AG04449 (cell line): ENCODE results near the gene DNAJB13.

Experiments used
- CTCF ChIA-PET: fragments of 350-600 bp; formaldehyde crosslinking; extraction: SDS; loops from one replicate; lab custom pipeline; 2021; ENCODE audit warnings: antibody characterized with exemption; lab: Yijun Ruan, JAX
- POLR2A ChIA-PET: fragments of 400-600, 350-600 bp; formaldehyde crosslinking; extraction: SDS; loops from one replicate; lab custom pipeline; 2020; ENCODE audit warnings: antibody characterized with exemption, inconsistent platforms; lab: Yijun Ruan, JAX
- DNase-seq: peaks from one replicate; pipeline ENCODE4 v3.0.0-alpha.2; 2010; ENCODE audit warnings: low read depth, low spot score
- H3K4me3 ChIP-seq: 2 replicates; pipeline ENCODE4 v1.5.1; 2011; ENCODE audit warnings: low read depth, mild to moderate bottlenecking, control low read depth, low read length
- TF ChIP-seq, protein P1 (sequence below): IDR thresholded peaks from one replicate; pipeline ENCODE4 v1.5.1; 2011; ENCODE audit warnings: mild to moderate bottlenecking, moderate library complexity, low read length, control low read depth, inconsistent platforms; ENCODE audit not compliant: insufficient read depth; ENCODE audit errors: missing control alignments

Gene DNAJB13

DNA sequence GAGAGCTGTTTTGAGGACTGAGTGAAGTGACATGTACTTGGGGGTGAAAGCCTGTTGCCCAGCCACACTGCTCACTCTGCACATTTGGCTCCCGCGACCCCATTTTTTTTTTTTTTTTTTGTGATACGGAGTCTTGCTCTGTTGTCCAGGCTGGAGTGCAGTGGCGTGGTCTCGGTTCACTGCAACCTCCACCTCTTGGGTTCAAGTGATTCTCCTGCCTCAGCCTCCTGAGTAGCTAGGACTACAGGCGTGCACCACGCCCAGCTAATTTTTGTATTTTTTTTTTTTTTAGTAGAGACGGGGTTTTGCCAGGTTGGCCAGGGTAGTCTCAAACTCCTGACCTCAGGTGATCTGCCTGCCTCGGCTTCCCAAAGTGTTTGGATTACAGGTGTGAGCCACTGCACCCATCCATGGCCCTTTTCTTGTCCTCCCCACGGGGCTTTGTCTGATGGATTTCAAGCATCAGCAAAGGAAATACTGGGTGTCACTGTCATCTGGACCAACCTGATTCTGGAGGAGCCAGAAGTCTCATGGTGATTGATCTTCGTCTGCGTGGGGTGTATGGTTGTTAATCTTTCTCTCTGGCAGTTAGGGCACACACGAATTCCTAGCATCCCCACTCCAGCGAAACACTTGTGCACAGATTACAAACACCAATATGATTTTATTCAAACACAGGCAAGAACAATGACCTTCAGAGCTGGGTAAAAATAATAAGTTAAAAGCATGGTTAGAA is 61.4 kb downstream of the DNAJB13 start:
- H3K4me3 ChIP-seq: no peak overlapping the region
- ChIA-PET CTCF (interaction anchor here (1.0 to 1.4 kb wide), 2 partner anchors 10 to 41 kb away, joined by 3 read pairs; no protein-coding TSS in a partner anchor), POLR2A (no interaction called here)
- no peak for DNase-seq
- TF ChIP-seq, protein P1, sequence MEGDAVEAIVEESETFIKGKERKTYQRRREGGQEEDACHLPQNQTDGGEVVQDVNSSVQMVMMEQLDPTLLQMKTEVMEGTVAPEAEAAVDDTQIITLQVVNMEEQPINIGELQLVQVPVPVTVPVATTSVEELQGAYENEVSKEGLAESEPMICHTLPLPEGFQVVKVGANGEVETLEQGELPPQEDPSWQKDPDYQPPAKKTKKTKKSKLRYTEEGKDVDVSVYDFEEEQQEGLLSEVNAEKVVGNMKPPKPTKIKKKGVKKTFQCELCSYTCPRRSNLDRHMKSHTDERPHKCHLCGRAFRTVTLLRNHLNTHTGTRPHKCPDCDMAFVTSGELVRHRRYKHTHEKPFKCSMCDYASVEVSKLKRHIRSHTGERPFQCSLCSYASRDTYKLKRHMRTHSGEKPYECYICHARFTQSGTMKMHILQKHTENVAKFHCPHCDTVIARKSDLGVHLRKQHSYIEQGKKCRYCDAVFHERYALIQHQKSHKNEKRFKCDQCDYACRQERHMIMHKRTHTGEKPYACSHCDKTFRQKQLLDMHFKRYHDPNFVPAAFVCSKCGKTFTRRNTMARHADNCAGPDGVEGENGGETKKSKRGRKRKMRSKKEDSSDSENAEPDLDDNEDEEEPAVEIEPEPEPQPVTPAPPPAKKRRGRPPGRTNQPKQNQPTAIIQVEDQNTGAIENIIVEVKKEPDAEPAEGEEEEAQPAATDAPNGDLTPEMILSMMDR: no peak

DNA sequence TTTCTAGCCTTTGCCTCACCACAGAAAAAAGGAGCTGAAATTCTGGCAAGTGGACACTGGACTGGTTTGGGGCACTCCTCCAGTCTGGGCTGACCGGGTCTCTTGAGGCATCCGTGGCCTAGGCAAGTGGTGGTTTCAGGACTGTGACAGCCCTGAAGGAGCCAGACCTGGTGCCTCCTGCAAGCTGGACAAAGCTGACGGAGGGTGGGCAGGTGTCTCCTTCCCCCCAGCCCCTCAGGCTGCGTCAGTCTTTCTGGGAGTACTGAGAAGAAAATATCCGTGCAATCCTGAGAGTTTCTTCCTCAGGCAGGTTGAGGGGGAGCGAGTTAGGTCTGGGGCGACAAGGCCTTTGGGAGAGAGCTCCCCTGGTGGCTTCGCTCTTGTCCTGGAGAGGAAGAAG is 62.3 kb downstream of the DNAJB13 start:
- TF ChIP-seq, protein P1: no peak
- DNase-seq: no peak
- ChIA-PET POLR2A (no interaction called here), CTCF (interaction anchor here (1.0 kb wide), 2 partner anchors 40 to 49 kb away, joined by 3 read pairs; no protein-coding TSS in a partner anchor)
- no peak overlapping the region for H3K4me3 ChIP-seq

DNA sequence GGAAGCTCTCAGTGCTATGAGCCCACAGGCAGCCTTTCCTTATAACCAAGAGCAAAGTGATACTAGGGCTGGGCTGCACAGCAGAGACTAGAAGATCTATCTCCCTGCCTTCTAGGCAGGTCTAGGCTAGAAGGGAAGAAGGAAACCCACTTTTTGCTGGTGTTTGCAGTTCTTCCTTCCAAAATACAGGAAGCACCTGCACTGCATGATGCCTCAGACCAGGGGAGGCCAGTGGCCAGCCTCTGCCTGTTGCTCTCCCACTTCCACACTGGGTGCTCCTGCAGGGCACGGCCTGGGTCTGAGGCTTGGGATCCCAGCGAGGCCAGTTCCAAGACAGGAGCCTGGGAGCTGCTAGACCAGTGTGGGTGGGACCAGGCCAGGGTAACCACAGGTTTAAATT is 64.1 kb downstream of the DNAJB13 start:
- ChIA-PET POLR2A (interaction anchor here (0.7 kb wide), 1 partner anchor 41 kb away, joined by 3 read pairs; no protein-coding TSS in a partner anchor), CTCF (interaction anchor here (1.4 kb wide), 1 partner anchor 15 kb away, joined by 3 read pairs; no protein-coding TSS in a partner anchor)
- TF ChIP-seq, protein P1: no peak
- H3K4me3 ChIP-seq: no peak overlapping the region
- no peak for DNase-seq

DNA sequence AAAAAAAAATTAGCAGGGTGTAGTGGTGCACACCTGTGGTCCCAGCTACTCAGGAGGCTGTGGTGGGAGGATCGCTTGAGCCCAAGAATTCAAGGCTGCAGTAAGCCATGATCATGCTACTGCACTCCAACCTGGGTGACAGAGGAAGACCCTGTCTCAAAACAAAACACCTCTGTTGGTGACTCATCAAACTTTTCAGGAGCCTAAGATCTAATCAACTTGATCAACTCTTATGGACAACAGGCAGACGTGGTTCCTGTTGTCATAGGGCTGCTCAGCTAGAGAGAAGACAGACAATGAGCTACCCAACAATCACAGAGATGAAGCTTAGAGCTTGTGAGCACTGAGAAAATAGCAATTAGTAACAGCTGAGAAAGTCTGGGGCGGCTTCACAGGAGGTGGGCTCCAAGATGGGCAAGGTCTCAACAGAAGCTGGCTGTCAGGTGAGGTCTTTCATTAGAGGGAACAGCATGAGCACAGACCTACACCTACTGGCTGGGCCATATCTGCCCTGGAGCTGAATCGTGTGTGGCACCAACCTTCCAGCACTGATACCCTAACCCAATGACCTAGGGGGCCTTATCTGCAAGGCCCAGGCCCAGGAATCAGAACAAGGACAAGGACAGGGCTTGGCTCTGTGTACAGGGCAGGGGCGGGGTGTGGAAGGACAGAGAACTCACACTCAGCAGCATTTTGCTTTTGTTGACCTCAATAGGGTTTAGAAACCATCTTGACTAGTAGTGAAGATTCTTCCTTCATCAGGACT is 65.3 kb downstream of the DNAJB13 start:
- no peak overlapping the region for H3K4me3 ChIP-seq
- ChIA-PET CTCF (no interaction called here), POLR2A (interaction anchor here (0.7 kb wide), 1 partner anchor 19 kb away, joined by 3 read pairs; no protein-coding TSS in a partner anchor)
- TF ChIP-seq, protein P1: no peak
- no peak for DNase-seq

DNA sequence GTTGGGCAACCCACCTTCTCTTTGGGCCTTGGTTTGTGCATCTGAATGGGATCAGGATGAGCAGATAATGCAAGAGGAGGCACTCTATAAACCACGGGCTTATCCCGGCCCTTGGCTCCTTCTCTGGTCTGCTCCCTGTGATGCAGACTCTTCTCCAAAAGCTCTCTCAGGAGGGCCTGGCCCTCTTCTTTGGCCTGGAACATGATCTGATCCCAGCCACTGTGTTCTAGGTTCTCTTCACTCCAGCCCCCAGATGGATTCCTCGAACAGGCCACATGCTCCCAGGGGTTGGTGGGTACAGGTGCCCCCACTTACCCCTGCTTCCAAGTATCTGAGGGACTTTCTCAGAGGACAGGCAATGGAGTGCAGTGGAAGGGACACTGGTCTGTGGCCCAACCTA is 66.8 kb downstream of the DNAJB13 start:
- DNase-seq: no peak
- TF ChIP-seq, protein P1: no peak
- H3K4me3 ChIP-seq: no peak overlapping the region
- ChIA-PET POLR2A (no interaction called here), CTCF (no interaction called here)

DNA sequence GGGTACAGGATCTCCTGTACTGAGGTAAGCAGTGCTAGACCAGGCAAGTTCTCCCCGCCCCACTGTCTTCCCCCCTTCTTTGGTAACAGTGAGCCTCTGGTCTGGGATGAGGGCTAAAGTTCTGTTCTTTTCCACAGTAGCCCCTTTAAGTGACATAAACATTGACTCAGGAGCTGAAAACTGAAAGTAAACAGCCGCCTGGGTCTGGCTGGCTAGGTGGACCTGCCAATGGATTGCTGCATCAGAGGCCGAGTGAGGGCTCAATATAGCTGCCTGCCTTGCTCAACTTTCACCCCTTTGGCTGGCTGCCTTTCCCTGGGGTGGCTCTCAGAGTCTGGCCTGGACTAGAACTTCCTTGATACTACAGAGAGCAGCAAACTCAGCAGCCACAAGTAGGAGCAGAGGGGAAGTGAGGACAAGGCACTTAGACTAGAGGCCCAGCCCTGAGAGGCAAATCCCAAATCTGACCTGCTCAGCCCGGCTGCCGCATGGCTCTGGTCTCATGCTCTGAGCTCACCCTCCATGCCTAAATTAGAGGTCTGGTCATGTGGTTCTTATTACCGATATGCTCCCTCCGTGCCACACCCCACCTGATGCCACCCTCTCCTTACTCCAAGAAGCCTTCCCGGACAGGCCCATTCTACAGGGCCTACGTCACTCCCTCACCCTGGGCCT is 67.6 kb downstream of the DNAJB13 start:
- POLR2A ChIA-PET: no interaction called here
- no peak overlapping the region for H3K4me3 ChIP-seq
- CTCF ChIA-PET: no interaction called here
- no peak for DNase-seq
- TF ChIP-seq, protein P1: no peak
